GM19463 (cell line): ENCODE results near the gene ERRFI1.

Experiments
- ATAC-seq: cut with Tn5 transposase; IDR thresholded peaks from one replicate; pipeline ENCODE4 v1.9.1; 2021; ENCODE audit warnings: mild to moderate bottlenecking, moderate library complexity; ENCODE audit not compliant: unreplicated experiment

The ERRFI1 gene

GRCh38 chr1:8004803-8005573 is 21.1 kb downstream of the ERRFI1 start:
- no peak for ATAC-seq

- no peak for ATAC-seq
Observed at GRCh38 chr1:8004113-8004802, 21.9 kb downstream of the ERRFI1 start.

- no peak for ATAC-seq
Observed at GRCh38 chr1:8003438-8004112, 22.5 kb downstream of the ERRFI1 start.

- ATAC-seq = no peak
Observed at GRCh38 chr1:8002921-8003320, 23.2 kb downstream of the ERRFI1 start.

GRCh38 chr1:8002329-8002910 is 23.7 kb downstream of the ERRFI1 start:
- no peak for ATAC-seq

GRCh38 chr1:7995437-7995836 is 30.7 kb downstream of the ERRFI1 start:
- no peak for ATAC-seq

- no peak for ATAC-seq
Observed at GRCh38 chr1:7994827-7995226, 31.3 kb downstream of the ERRFI1 start.

GRCh38 chr1:7993593-7994479 is 32.3 kb downstream of the ERRFI1 start:
- peak; percentile 88 for ATAC-seq

GRCh38 chr1:7992885-7993284 is 33.2 kb downstream of the ERRFI1 start:
- no peak for ATAC-seq

- ATAC-seq = no peak
Observed at GRCh38 chr1:7991504-7992440, 34.3 kb downstream of the ERRFI1 start.

- no peak for ATAC-seq
Observed at GRCh38 chr1:7989762-7990428, 36.2 kb downstream of the ERRFI1 start.

GRCh38 chr1:7988576-7988975 is 37.5 kb downstream of the ERRFI1 start:
- ATAC-seq = no peak

- ATAC-seq = no peak
Observed at GRCh38 chr1:7987528-7987927, 38.6 kb downstream of the ERRFI1 start.

GRCh38 chr1:7985851-7986612 is 40.1 kb downstream of the ERRFI1 start:
- no peak for ATAC-seq

GRCh38 chr1:7984811-7985210 is 41.3 kb downstream of the ERRFI1 start:
- ATAC-seq = no peak

GRCh38 chr1:7983086-7983778 is 42.9 kb downstream of the ERRFI1 start:
- no peak for ATAC-seq

- no peak for ATAC-seq
Observed at GRCh38 chr1:7980984-7981383, 45.1 kb downstream of the ERRFI1 start.
